Erythroblast (primary cell): Measurements from ENCODE around the gene ZNF786.

Experiments used
- DNase-seq, 2 experiments: peaks; one replicate each; lab custom pipeline; 2025; lab: John Stamatoyannopoulos, UW
- GATA1 ChIP-seq: IDR thresholded peaks from 2 replicates; pipeline ENCODE4 v1.6.1; 2011; ENCODE audit warnings: low read depth, mild to moderate bottlenecking, control low read depth, low read length, moderate library complexity
- POLR2A ChIP-seq: IDR thresholded peaks from 2 replicates; pipeline ENCODE4 v1.6.1; 2011; ENCODE audit warnings: mild to moderate bottlenecking, low read length

The ZNF786 gene

GRCh38 chr7:149090397-149091195, at the start of gene ZNF786:
Gene ZNF786 (minus strand): TSS chr7:149090718. CDS start chr7:149090640, 78 bp downstream.
- peak; percentile 91 to 95 for DNase-seq
- TF ChIP-seq GATA1 (no peak), POLR2A (peak; percentile 82)

GRCh38 chr7:149136118-149136517, 45.6 kb upstream of the ZNF786 start:
- no peak for TF ChIP-seq GATA1
- TF ChIP-seq POLR2A = no peak
- DNase-seq = no peak

GRCh38 chr7:149133028-149133710, 42.7 kb upstream of the ZNF786 start:
- TF ChIP-seq GATA1 = no peak
- no peak for TF ChIP-seq POLR2A
- DNase-seq = peak in 1 of 2 experiments; percentile 40

- no peak for TF ChIP-seq GATA1
- no peak for TF ChIP-seq POLR2A
- DNase-seq = peak; percentile 11 to 16
Measured at GRCh38 chr7:149130572-149131198, 40.2 kb upstream of the ZNF786 start.

- DNase-seq = peak; percentile 70 to 76
- TF ChIP-seq POLR2A = peak; percentile 47
- no peak for TF ChIP-seq GATA1
Measured at GRCh38 chr7:149126662-149127266, 36.2 kb upstream of the ZNF786 start.

- TF ChIP-seq POLR2A = peak; percentile 96
- TF ChIP-seq GATA1 = no peak
- peak; percentile 95 to 97 for DNase-seq
Measured at GRCh38 chr7:149125863-149126661, 35.5 kb upstream of the ZNF786 start, which contains the start of gene ZNF425. Gene ZNF425 (minus strand): TSS chr7:149126324. CDS start chr7:149126213, 111 bp downstream.

- TF ChIP-seq POLR2A (no peak), GATA1 (no peak)
- peak in 1 of 2 experiments; percentile 52 for DNase-seq
Measured at GRCh38 chr7:149125189-149125862, 34.8 kb upstream of the ZNF786 start.

GRCh38 chr7:149109969-149110368, 19.5 kb upstream of the ZNF786 start:
- no peak for DNase-seq

GRCh38 chr7:149104749-149105148, 14.2 kb upstream of the ZNF786 start:
- DNase-seq = no peak
- TF ChIP-seq GATA1 = no peak

More at GRCh38 chr7:149109969-149110368, 19.5 kb upstream of the ZNF786 start:
- TF ChIP-seq GATA1 (no peak), POLR2A (no peak)

GRCh38 chr7:149104214-149104613, 13.7 kb upstream of the ZNF786 start:
- DNase-seq = no peak
- TF ChIP-seq POLR2A (no peak), GATA1 (no peak)

- no peak for TF ChIP-seq GATA1
- no peak for TF ChIP-seq POLR2A
- DNase-seq = no peak
Measured at GRCh38 chr7:149103424-149103823, 12.9 kb upstream of the ZNF786 start.

- DNase-seq = no peak
- no peak for TF ChIP-seq POLR2A
Measured at GRCh38 chr7:149102666-149103065, 12.1 kb upstream of the ZNF786 start.
